Cardiac muscle cell (in vitro differentiated cells and primary cell): ENCODE data around the gene INHA. TPM values are rescaled to one million over a fixed set of nuclear protein-coding genes. Genes with fewer than 3 reads are reported as not detected.

Experiments
- DNase-seq, 2 donors: peaks; one replicate each; pipeline versions ENCODE4 v3.0.0 to v3.0.0-alpha.2; 2010 to 2017; ENCODE audit warnings: low read depth in 1 of 2, low spot score in 1 of 2
- H3K27ac ChIP-seq: fragments of 200-600 bp; sonication (generic); 2 replicates; pipeline ENCODE4 v1.5.1; 2016
- H3K27me3 ChIP-seq: fragments of 200-600 bp; sonication (generic); 2 replicates; pipeline ENCODE4 v1.6.0; 2016; ENCODE audit warnings: control low read depth
- H3K36me3 ChIP-seq: fragments of 200-600 bp; sonication (generic); 2 replicates; pipeline ENCODE4 v1.5.1; 2016; ENCODE audit warnings: control low read depth
- H3K4me1 ChIP-seq: fragments of 200-600 bp; sonication (generic); 2 replicates; pipeline ENCODE4 v1.8.1; 2017; ENCODE audit warnings: low read depth, mild to moderate bottlenecking, mixed run types
- H3K4me3 ChIP-seq: fragments of 200-600 bp; sonication (generic); 2 replicates; pipeline ENCODE4 v1.5.1; 2016; ENCODE audit warnings: mild to moderate bottlenecking
- H3K9me3 ChIP-seq: fragments of 200-600 bp; sonication (generic); 2 replicates; pipeline ENCODE4 v1.5.1; 2017; ENCODE audit warnings: low read depth, mild to moderate bottlenecking, control low read depth
- CTCF ChIP-seq: IDR thresholded peaks from 2 replicates; pipeline ENCODE4 v1.5.1; 2012; ENCODE audit warnings: low read depth, mild to moderate bottlenecking, low read length
- polyA plus RNA-seq: library from polyadenylated mRNA; unstranded; fragments of >200 nt; fragmentation: Nextera tagmentation; extraction: Ambion mirVana; gene quantifications from 2 replicates; pipeline ENCODE4 v1.2.1, GENCODE V29; 2016
- total RNA-seq: library from RNA; depleted of rRNA; stranded (reverse); fragments of >200 nt; gene quantifications from 2 replicates; pipeline ENCODE4 v1.2.3, GENCODE V29; 2016

The INHA gene
- total and polyA plus RNA-seq, 2 experiments from 2014 or later, result 11.4 to 39.1 TPM

GRCh38 chr2:219538504-219538951, 33.6 kb upstream of the INHA start:
- H3K9me3 ChIP-seq, result no peaks in the 10 kb centered on the region
- no peak for DNase-seq
- H3K4me3 ChIP-seq, result no peak overlapping the region
- H3K36me3 ChIP-seq, result peaks cover 10% of the 10 kb centered on the region
- TF ChIP-seq CTCF, result no peak
- peaks cover 5% of the 10 kb centered on the region for H3K4me1 ChIP-seq
- no peaks in the 10 kb centered on the region for H3K27me3 ChIP-seq
- H3K27ac ChIP-seq, result no peak overlapping the region

GRCh38 chr2:219538956-219539788, 32.9 kb upstream of the INHA start:
- Histone ChIP-seq H3K4me1 (peaks cover 5% of the 10 kb centered on the region), H3K27ac (no peak overlapping the region), H3K9me3 (no peaks in the 10 kb centered on the region), H3K27me3 (no peaks in the 10 kb centered on the region), H3K4me3 (no peak overlapping the region), H3K36me3 (peaks cover 10% of the 10 kb centered on the region)
- DNase-seq, result no peak
- no peak for TF ChIP-seq CTCF

- TF ChIP-seq CTCF, result no peak
- H3K4me1 ChIP-seq, result peaks cover 5% of the 10 kb centered on the region
Measured at GRCh38 chr2:219539926-219540678, 32.0 kb upstream of the INHA start.

GRCh38 chr2:219540784-219541504, 31.2 kb upstream of the INHA start:
- no peak for DNase-seq
- Histone ChIP-seq H3K4me1 (peaks cover 5% of the 10 kb centered on the region), H3K27ac (no peak overlapping the region), H3K9me3 (no peaks in the 10 kb centered on the region), H3K27me3 (no peaks in the 10 kb centered on the region), H3K4me3 (no peak overlapping the region), H3K36me3 (peaks cover 10% of the 10 kb centered on the region)
- no peak for TF ChIP-seq CTCF

More at GRCh38 chr2:219539926-219540678, 32.0 kb upstream of the INHA start:
- no peak for DNase-seq
- Histone ChIP-seq H3K9me3 (no peaks in the 10 kb centered on the region), H3K4me3 (no peak overlapping the region), H3K36me3 (peaks cover 10% of the 10 kb centered on the region), H3K27me3 (no peaks in the 10 kb centered on the region), H3K27ac (no peak overlapping the region)

- no peaks in the 10 kb centered on the region for H3K9me3 ChIP-seq
- peak; percentile 88 for TF ChIP-seq CTCF
- DNase-seq, result peak; percentile 66 to 85
- H3K27ac ChIP-seq, result no peak overlapping the region
- no peaks in the 10 kb centered on the region for H3K27me3 ChIP-seq
- H3K4me1 ChIP-seq, result peaks cover 5% of the 10 kb centered on the region
- peaks cover 10% of the 10 kb centered on the region for H3K36me3 ChIP-seq
- no peak overlapping the region for H3K4me3 ChIP-seq
Measured at GRCh38 chr2:219541611-219542180, 30.4 kb upstream of the INHA start.
